Activated CD8-positive, alpha-beta T cell treated with anti-CD3 and anti-CD28 coated beads, Interleukin-2, amount 10 ng/mL, durations not matched to agents 7 days and 5 days (primary cell): ENCODE results near the gene KLRK1. TPM values are rescaled to one million over a fixed set of nuclear protein-coding genes. Genes with fewer than 3 reads are reported as not detected.
"Not testable (repeated sequence)": the region's sequence is repeated elsewhere in the genome, so short reads cannot be mapped to it uniquely, and the experiment has no call there.

Source experiments
- ATAC-seq: fragments of 150-1000 bp; cut with Tn5 transposase; one replicate; pipeline ENCODE4 v1.10.0; 2021; ENCODE audit warnings: moderate library complexity
- CTCF ChIA-PET: fragments of 350-600 bp; sonication (Branson Sonifier 250); formaldehyde crosslinking; loops from one replicate; lab custom pipeline; 2021; ENCODE audit warnings: antibody characterized with exemption; lab: Charles Lee
- POLR2A ChIA-PET: fragments of 350-600 bp; sonication (Branson Sonifier 250); formaldehyde crosslinking; loops from one replicate; lab custom pipeline; 2021; ENCODE audit warnings: antibody characterized with exemption; lab: Charles Lee
- DNase-seq: peaks from one replicate; pipeline ENCODE4 v3.0.0-alpha.2; 2020
- H3K27ac Mint-ChIP-seq: one replicate; pipeline ENCODE4 v1.8.0; 2021; ENCODE audit warnings: mild to moderate bottlenecking, mixed read lengths
- H3K27me3 Mint-ChIP-seq: one replicate; pipeline ENCODE4 v1.8.0; 2021; ENCODE audit warnings: low read depth, mixed read lengths
- H3K36me3 Mint-ChIP-seq: one replicate; pipeline ENCODE4 v1.8.0; 2021; ENCODE audit warnings: low read depth, mixed read lengths
- H3K4me1 Mint-ChIP-seq: one replicate; pipeline ENCODE4 v1.8.0; 2021; ENCODE audit warnings: low read depth, mixed read lengths
- H3K4me3 Mint-ChIP-seq: one replicate; pipeline ENCODE4 v1.8.0; 2021; ENCODE audit warnings: mild to moderate bottlenecking, mixed read lengths
- H3K9me3 Mint-ChIP-seq: one replicate; pipeline ENCODE4 v1.8.0; 2022; ENCODE audit warnings: mixed read lengths; ENCODE audit not compliant: insufficient read depth
- total RNA-seq, 2 experiments: library from RNA; stranded (reverse); gene quantifications; one replicate each; pipeline ENCODE4 v1.2.3, GENCODE V29; 2021

Gene KLRK1
- total RNA-seq: 100 to 1,000 TPM; 117 to 123 TPM

DNA sequence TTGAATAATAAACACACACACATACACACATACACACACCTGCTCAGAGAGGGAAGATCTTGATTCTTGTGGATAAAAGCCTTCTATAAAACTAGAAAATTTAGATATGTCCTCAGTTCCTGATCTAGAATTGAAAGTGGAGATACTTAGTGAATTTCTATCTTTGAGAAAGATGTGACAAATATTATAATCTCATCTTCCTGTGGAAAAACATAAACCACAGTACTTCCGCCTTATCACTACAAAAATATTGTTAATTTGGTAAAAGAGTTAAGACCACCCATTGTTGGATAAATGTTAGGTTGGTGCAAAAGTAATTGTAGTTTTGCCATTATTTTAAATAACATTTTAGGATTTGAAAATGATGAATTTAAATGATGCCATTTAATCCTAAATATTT, at the start of gene KLRK1:
TSS of gene KLRK1 (minus strand) at position 138 of the 400 bp plus-strand sequence. CDS start 1,231 bp downstream, outside the sequence.
- ATAC-seq: no peak
- POLR2A ChIA-PET: interaction anchor here (0.6 to 8.5 kb wide), 12 partner anchors 8 to 632 kb away, joined by 4 to 140 read pairs (median 11); partner anchors contain the start of gene CD69
- Mint-ChIP-seq H3K9me3 (no peaks in the 10 kb centered on the region), H3K27ac (peak within 1 kb of the TSS; percentile 96), H3K4me1 (peaks cover 51% of the 10 kb centered on the region), H3K4me3 (peak within 1 kb of the TSS; percentile 91), H3K27me3 (no peaks in the 10 kb centered on the region), H3K36me3 (peaks cover 34% of the 10 kb centered on the region)
- CTCF ChIA-PET: interaction anchor here (0.9 to 1.6 kb wide), 3 partner anchors 24 to 169 kb away, joined by 3 to 8 read pairs (median 3); no protein-coding TSS in a partner anchor
- no peak for DNase-seq

DNA sequence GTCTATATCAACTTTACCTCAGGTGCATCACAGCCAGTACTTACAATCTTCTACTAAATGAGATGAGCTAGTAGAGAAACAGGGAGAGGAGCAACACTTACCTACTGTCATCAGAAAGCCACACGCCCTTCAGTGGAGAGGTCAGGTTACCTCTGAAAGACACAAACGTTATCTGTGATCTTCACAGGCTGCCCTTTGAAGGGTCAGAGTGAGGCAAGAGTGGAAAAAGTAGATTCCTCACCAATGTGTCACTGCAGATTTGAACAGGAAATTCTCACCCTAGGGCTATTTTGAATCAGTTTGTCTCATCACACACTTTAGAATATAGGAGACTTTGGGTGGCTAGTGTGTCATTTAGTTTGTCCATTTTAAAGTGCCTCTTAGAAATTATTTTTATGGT, 47.8 kb upstream of the KLRK1 start:
- DNase-seq, H3K4me1 Mint-ChIP-seq, CTCF ChIA-PET, H3K27me3 Mint-ChIP-seq, H3K4me3 Mint-ChIP-seq, POLR2A ChIA-PET, H3K9me3 Mint-ChIP-seq, H3K27ac Mint-ChIP-seq, H3K36me3 Mint-ChIP-seq: not testable (repeated sequence)
- peak; percentile 57 for ATAC-seq

DNA sequence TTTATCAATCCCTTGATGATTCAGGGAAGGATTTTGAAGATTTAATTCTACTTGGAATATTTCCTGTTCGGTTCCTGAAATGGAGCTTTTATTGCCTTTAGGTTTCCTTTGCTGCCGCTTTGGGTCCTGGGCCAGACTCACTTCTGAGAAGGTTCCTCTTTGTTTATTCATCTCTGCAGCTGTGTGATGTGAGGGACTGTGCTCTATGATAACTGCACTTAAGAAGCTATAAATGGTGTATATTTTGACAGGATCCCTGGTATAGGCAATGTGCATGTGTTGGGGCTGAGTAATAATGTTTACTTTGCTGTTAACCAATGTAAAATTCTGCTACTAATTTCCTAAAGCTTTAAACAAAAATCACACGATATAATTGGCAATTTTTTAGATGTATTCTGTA, 46.0 kb upstream of the KLRK1 start, which contains the start of gene KLRC2:
TSS of gene KLRC2 (minus strand) at position 195 of the 400 bp plus-strand sequence. CDS start at position 171, 24 bp downstream.
- H3K4me3 Mint-ChIP-seq: peak within 1 kb of the TSS; percentile 17
- POLR2A ChIA-PET, H3K36me3 Mint-ChIP-seq, H3K27ac Mint-ChIP-seq, H3K4me1 Mint-ChIP-seq, H3K27me3 Mint-ChIP-seq, H3K9me3 Mint-ChIP-seq, CTCF ChIA-PET: not testable (repeated sequence)
- DNase-seq: peak; percentile 31
- peak; percentile 66 for ATAC-seq

GRCh38 chr12:10430623-10431022, 40.8 kb upstream of the KLRK1 start:
- H3K4me1 Mint-ChIP-seq, H3K27me3 Mint-ChIP-seq, H3K4me3 Mint-ChIP-seq, POLR2A ChIA-PET, CTCF ChIA-PET, H3K27ac Mint-ChIP-seq, H3K9me3 Mint-ChIP-seq, H3K36me3 Mint-ChIP-seq, DNase-seq: not testable (repeated sequence)
- ATAC-seq: peak; percentile 75

DNA sequence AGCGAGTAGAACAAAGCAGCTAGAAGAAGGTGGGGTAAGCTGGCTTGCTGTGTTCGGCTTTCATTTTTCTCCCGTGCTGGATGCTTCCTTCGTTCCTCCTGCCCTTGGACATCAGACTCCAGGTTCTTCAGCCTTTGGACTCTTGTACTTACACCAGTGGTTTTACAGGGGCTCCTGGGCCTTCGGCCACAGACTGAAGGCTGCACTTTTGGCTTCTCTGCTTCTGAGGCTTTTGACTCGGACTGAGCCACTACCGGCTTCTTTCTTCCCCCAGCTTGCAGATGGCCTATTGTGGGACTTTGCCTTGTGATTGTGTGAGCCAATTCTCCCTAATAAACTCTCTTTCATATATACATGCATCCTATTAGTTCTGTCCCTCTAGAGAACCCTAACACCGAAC, 36.1 kb upstream of the KLRK1 start:
- H3K27me3 Mint-ChIP-seq, ATAC-seq, DNase-seq, H3K36me3 Mint-ChIP-seq, H3K9me3 Mint-ChIP-seq, H3K4me1 Mint-ChIP-seq, CTCF ChIA-PET, H3K4me3 Mint-ChIP-seq, H3K27ac Mint-ChIP-seq: not testable (repeated sequence)
- POLR2A ChIA-PET: interaction anchor here (0.5 kb wide), 1 partner anchor 790 kb away, joined by 3 read pairs; no protein-coding TSS in a partner anchor

DNA sequence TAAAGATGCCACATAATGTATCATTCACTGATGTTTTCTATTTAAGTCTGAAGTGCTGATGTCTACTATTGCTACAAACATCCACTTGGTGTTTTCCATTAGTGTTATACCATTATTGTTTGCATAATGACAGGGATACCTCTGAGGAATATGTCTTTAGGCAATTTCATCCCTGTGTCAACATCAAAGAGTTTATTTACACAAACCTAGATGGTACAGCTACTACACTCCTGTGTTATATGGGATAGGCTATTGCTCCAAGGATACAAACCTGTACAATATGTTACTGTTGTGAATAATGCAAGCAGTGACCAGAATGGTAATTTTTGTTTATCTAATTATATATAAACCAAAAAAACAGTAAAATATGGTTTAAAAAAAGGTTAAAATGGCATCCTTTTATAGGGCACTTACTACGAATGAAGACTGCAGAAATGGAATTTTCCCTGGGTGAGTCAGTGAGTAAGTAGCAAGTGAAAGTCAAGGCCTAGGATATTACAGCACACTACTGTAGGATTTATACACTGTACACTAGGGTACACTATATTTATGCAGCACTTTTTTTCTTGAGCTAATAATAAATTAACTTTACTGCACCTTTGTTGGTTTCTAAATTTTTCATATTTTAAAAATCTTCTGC, 34.5 kb upstream of the KLRK1 start:
- H3K27ac Mint-ChIP-seq, CTCF ChIA-PET, H3K36me3 Mint-ChIP-seq, H3K9me3 Mint-ChIP-seq, H3K27me3 Mint-ChIP-seq, DNase-seq, POLR2A ChIA-PET, H3K4me3 Mint-ChIP-seq, H3K4me1 Mint-ChIP-seq, ATAC-seq: not testable (repeated sequence)

GRCh38 chr12:10422159-10422558, 32.3 kb upstream of the KLRK1 start:
- DNase-seq, CTCF ChIA-PET, H3K4me1 Mint-ChIP-seq, H3K27me3 Mint-ChIP-seq, H3K36me3 Mint-ChIP-seq, H3K27ac Mint-ChIP-seq, H3K4me3 Mint-ChIP-seq, POLR2A ChIA-PET, H3K9me3 Mint-ChIP-seq: not testable (repeated sequence)
- peak; percentile 81 for ATAC-seq

GRCh38 chr12:10420334-10420733, 30.5 kb upstream of the KLRK1 start, which contains the start of gene KLRC3:
Gene KLRC3 (minus strand): TSS chr12:10420595. CDS start chr12:10420550, 45 bp downstream.
- H3K4me1 Mint-ChIP-seq, CTCF ChIA-PET, H3K27me3 Mint-ChIP-seq, H3K9me3 Mint-ChIP-seq, POLR2A ChIA-PET, DNase-seq, H3K36me3 Mint-ChIP-seq, ATAC-seq: not testable (repeated sequence)
- peak within 1 kb of the TSS; percentile 54 for H3K27ac Mint-ChIP-seq
- H3K4me3 Mint-ChIP-seq: peak within 1 kb of the TSS; percentile 40

GRCh38 chr12:10409392-10409791, 19.6 kb upstream of the KLRK1 start, which contains the start of gene KLRC4:
Gene KLRC4 (minus strand): TSS chr12:10409757. CDS start chr12:10409575, 182 bp downstream.
- Mint-ChIP-seq H3K4me1 (peaks cover 27% of the 10 kb centered on the region), H3K27ac (peak within 1 kb of the TSS; percentile 86), H3K4me3 (peak within 1 kb of the TSS; percentile 77), H3K27me3 (no peaks in the 10 kb centered on the region), H3K9me3 (no peaks in the 10 kb centered on the region), H3K36me3 (peaks cover 32% of the 10 kb centered on the region)
- peak; percentile 49 for DNase-seq
- peak; percentile 63 for ATAC-seq
- ChIA-PET POLR2A (interaction anchor here (1.1 to 1.5 kb wide), 3 partner anchors 15 to 145 kb away, joined by 4 to 11 read pairs (median 5); no protein-coding TSS in a partner anchor), CTCF (no interaction called here)

GRCh38 chr12:10408842-10409241, 19.0 kb upstream of the KLRK1 start:
- H3K9me3 Mint-ChIP-seq: no peaks in the 10 kb centered on the region
- peak overlapping the region; percentile 77 for H3K4me3 Mint-ChIP-seq
- peaks cover 27% of the 10 kb centered on the region for H3K4me1 Mint-ChIP-seq
- peak overlapping the region; percentile 86 for H3K27ac Mint-ChIP-seq
- POLR2A ChIA-PET: interaction anchor here (1.1 to 1.5 kb wide), 3 partner anchors 14 to 145 kb away, joined by 4 to 11 read pairs (median 5); no protein-coding TSS in a partner anchor
- DNase-seq: no peak
- peaks cover 32% of the 10 kb centered on the region for H3K36me3 Mint-ChIP-seq
- ATAC-seq: no peak
- CTCF ChIA-PET: no interaction called here
- no peaks in the 10 kb centered on the region for H3K27me3 Mint-ChIP-seq

- H3K4me3 Mint-ChIP-seq: peak overlapping the region; percentile 76
- peaks cover 35% of the 10 kb centered on the region for H3K36me3 Mint-ChIP-seq
- DNase-seq (no peak), ATAC-seq (peak; percentile 16)
- H3K9me3 Mint-ChIP-seq: no peaks in the 10 kb centered on the region
- ChIA-PET POLR2A (interaction anchor here (0.9 to 2.1 kb wide), 5 partner anchors 15 to 152 kb away, joined by 3 to 16 read pairs (median 10); no protein-coding TSS in a partner anchor), CTCF (interaction anchor here (0.7 to 1.1 kb wide), 5 partner anchors 8 to 609 kb away, joined by 3 to 4 read pairs (median 3); no protein-coding TSS in a partner anchor)
- peaks cover 35% of the 10 kb centered on the region for H3K4me1 Mint-ChIP-seq
- H3K27ac Mint-ChIP-seq: peak overlapping the region; percentile 83
- H3K27me3 Mint-ChIP-seq: no peaks in the 10 kb centered on the region
Observed at GRCh38 chr12:10406725-10407124, 16.9 kb upstream of the KLRK1 start.

DNA sequence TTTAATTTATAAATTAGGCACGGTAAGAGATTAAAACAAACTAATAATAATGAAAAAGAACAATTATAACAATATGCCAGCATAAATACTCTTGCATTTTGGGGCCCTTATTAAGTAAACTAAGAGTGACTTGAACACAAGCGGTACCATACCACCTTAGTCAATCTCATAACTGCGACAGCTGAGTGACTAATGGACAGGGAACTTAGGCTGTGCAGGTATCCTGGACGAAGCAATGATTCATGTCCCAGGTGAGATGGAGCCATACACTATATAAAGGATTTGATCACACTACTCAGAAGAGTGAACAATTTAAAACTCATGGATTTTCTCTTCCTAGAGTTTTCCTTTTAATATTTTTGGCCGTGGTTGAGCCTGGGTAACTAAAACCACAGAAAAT, 15.5 kb upstream of the KLRK1 start:
- Mint-ChIP-seq H3K36me3 (peaks cover 42% of the 10 kb centered on the region), H3K4me3 (peak overlapping the region; percentile 55), H3K9me3 (no peaks in the 10 kb centered on the region), H3K4me1 (peaks cover 36% of the 10 kb centered on the region), H3K27me3 (no peaks in the 10 kb centered on the region), H3K27ac (no peak overlapping the region)
- CTCF ChIA-PET: interaction anchor here (1.2 kb wide), 1 partner anchor 13 kb away, joined by 5 read pairs; no protein-coding TSS in a partner anchor
- ATAC-seq (no peak), DNase-seq (no peak)
- POLR2A ChIA-PET: interaction anchor here (1.0 to 1.1 kb wide), 2 partner anchors 13 to 149 kb away, joined by 3 read pairs; no protein-coding TSS in a partner anchor
